Measurements from ENCODE around the gene MT3. TPM values are rescaled to one million over a fixed set of nuclear protein-coding genes. Genes with fewer than 3 reads are reported as not detected.

Gene MT3
- total and polyA plus RNA-seq, 2 of the 13 experiments (the other 11 are each of a cell fraction or from before 2014, with no cell fraction given), result not detected

DNA sequence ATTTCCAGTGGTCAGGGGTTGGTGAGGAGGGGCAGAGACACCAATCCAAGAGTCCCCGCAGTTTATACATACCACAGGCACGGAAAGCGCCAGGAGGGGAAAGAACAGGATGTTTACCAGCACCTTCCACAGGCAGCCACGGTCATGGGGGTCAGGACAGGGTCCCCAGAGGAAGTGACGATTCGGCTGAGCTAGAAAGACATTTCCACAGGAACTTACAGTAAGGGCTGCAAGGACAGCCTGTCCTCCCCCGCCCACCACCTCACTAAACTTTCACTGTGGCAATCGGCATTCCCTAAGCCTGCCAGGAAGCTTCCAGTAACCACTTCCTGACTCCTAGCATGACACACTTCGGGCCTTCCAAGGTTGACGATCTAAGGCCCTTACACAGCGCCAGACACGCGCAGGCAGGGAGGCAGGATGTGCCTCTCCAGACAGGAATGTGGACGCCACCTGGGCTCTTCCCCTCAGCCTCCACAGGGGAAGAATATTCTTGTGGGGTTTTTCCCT lies 17.8 kb downstream of the MT3 start (continued):
- TF ChIP-seq, protein P1, sequence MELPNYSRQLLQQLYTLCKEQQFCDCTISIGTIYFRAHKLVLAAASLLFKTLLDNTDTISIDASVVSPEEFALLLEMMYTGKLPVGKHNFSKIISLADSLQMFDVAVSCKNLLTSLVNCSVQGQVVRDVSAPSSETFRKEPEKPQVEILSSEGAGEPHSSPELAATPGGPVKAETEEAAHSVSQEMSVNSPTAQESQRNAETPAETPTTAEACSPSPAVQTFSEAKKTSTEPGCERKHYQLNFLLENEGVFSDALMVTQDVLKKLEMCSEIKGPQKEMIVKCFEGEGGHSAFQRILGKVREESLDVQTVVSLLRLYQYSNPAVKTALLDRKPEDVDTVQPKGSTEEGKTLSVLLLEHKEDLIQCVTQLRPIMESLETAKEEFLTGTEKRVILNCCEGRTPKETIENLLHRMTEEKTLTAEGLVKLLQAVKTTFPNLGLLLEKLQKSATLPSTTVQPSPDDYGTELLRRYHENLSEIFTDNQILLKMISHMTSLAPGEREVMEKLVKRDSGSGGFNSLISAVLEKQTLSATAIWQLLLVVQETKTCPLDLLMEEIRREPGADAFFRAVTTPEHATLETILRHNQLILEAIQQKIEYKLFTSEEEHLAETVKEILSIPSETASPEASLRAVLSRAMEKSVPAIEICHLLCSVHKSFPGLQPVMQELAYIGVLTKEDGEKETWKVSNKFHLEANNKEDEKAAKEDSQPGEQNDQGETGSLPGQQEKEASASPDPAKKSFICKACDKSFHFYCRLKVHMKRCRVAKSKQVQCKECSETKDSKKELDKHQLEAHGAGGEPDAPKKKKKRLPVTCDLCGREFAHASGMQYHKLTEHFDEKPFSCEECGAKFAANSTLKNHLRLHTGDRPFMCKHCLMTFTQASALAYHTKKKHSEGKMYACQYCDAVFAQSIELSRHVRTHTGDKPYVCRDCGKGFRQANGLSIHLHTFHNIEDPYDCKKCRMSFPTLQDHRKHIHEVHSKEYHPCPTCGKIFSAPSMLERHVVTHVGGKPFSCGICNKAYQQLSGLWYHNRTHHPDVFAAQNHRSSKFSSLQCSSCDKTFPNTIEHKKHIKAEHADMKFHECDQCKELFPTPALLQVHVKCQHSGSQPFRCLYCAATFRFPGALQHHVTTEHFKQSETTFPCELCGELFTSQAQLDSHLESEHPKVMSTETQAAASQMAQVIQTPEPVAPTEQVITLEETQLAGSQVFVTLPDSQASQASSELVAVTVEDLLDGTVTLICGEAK (IDR thresholded peaks at IDR 0.05), result no peak
- TF ChIP-seq, protein P1 (CRISPR knock-in tag; IDR thresholded peaks at IDR 0.05), result peak; percentile 78
- TF ChIP-seq, protein P2, sequence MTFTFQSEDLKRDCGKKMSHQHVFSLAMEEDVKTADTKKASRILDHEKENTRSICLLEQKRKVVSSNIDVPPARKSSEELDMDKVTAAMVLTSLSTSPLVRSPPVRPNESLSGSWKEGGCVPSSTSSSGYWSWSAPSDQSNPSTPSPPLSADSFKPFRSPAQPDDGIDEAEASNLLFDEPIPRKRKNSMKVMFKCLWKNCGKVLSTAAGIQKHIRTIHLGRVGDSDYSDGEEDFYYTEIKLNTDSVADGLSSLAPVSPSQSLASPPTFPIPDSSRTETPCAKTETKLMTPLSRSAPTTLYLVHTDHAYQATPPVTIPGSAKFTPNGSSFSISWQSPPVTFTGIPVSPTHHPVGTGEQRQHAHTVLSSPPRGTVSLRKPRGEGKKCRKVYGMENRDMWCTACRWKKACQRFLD (CRISPR knock-in tag; IDR thresholded peaks at IDR 0.05; ENCODE audit: borderline replicate concordance), result 0 out of 2 replicates have a peak, but pooled peaks have one; percentile 32
- TF ChIP-seq ZNF232 (CRISPR knock-in tag; IDR thresholded peaks at IDR 0.05; ENCODE audit: borderline replicate concordance) (0 out of 2 replicates have a peak, but pooled peaks have one; percentile 49), BRCA1 (CRISPR knock-in tag; IDR thresholded peaks at IDR 0.05) (no peak; the same call in 1 of the 2 replicates), ZNF772 (CRISPR knock-in tag; IDR thresholded peaks at IDR 0.05) (peak; percentile 77; the same call in 1 of the 2 replicates), ZNF577 (CRISPR knock-in tag; IDR thresholded peaks at IDR 0.05; ENCODE audit: borderline replicate concordance, low read depth) (no peak), ZNF556 (CRISPR knock-in tag; IDR thresholded peaks at IDR 0.05; ENCODE audit: borderline replicate concordance) (no peak), ZNF761 (CRISPR knock-in tag; conservative IDR thresholded peaks at IDR 0.05) (no peak; the same call in 1 of the 2 replicates), ELF3 (CRISPR knock-in tag; IDR thresholded peaks at IDR 0.05) (peak; percentile 95), ZNF383 (CRISPR knock-in tag; IDR thresholded peaks at IDR 0.05; ENCODE audit: borderline replicate concordance) (no peak; the same call in 1 of the 2 replicates), POGZ (CRISPR knock-in tag; IDR thresholded peaks at IDR 0.05) (peak; percentile 64), IRX3 (CRISPR knock-in tag; IDR thresholded peaks at IDR 0.05; ENCODE audit: borderline replicate concordance, low read depth) (peak; percentile 59; the same call in 1 of the 2 replicates)
- TF ChIP-seq, protein P3, sequence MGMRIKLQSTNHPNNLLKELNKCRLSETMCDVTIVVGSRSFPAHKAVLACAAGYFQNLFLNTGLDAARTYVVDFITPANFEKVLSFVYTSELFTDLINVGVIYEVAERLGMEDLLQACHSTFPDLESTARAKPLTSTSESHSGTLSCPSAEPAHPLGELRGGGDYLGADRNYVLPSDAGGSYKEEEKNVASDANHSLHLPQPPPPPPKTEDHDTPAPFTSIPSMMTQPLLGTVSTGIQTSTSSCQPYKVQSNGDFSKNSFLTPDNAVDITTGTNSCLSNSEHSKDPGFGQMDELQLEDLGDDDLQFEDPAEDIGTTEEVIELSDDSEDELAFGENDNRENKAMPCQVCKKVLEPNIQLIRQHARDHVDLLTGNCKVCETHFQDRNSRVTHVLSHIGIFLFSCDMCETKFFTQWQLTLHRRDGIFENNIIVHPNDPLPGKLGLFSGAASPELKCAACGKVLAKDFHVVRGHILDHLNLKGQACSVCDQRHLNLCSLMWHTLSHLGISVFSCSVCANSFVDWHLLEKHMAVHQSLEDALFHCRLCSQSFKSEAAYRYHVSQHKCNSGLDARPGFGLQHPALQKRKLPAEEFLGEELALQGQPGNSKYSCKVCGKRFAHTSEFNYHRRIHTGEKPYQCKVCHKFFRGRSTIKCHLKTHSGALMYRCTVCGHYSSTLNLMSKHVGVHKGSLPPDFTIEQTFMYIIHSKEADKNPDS (CRISPR knock-in tag; IDR thresholded peaks at IDR 0.05), result no peak
- TF ChIP-seq, protein P4, sequence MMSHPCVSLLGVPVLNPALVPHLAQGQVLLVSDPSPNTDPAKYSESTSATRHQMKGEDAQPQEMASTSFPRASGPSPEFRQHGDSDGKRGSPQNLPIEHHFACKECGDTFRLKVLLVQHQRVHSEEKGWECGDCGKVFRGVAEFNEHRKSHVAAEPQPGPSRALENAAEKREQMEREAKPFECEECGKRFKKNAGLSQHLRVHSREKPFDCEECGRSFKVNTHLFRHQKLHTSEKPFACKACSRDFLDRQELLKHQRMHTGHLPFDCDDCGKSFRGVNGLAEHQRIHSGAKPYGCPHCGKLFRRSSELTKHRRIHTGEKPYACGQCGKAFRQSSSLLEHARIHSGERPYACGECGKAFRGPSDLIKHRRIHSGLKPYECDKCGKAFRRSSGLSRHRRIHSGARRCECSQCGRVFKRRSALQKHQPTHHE (CRISPR knock-in tag; IDR thresholded peaks at IDR 0.05; ENCODE audit: borderline replicate concordance), result peak; percentile 71; the same call in 1 of the 2 replicates

Data from HepG2 (cell line).